GM21737 (cell line): ENCODE results near the gene TMEM135.
"Not testable (repeated sequence)": the region's sequence is repeated elsewhere in the genome, so short reads cannot be mapped to it uniquely, and the experiment has no call there.

Experiments
- ATAC-seq: cut with Tn5 transposase; IDR thresholded peaks from one replicate; pipeline ENCODE4 v1.9.1; 2021; ENCODE audit warnings: mild to moderate bottlenecking, moderate library complexity; ENCODE audit not compliant: unreplicated experiment

TMEM135 gene

GRCh38 chr11:87255589-87255988 is 217.9 kb downstream of the TMEM135 start:
- ATAC-seq, result no peak

- ATAC-seq, result no peak
These were observed 219.1 kb downstream of the TMEM135 start for GRCh38 chr11:87256694-87257340.

- ATAC-seq, result no peak
These were observed 220.6 kb downstream of the TMEM135 start for GRCh38 chr11:87258171-87258833.

GRCh38 chr11:87259736-87260135 is 222.0 kb downstream of the TMEM135 start:
- ATAC-seq, result no peak

- no peak for ATAC-seq
These were observed 223.1 kb downstream of the TMEM135 start for GRCh38 chr11:87260811-87261210.

GRCh38 chr11:87263264-87263838 is 225.6 kb downstream of the TMEM135 start:
- ATAC-seq, result no peak

- no peak for ATAC-seq
These were observed 226.2 kb downstream of the TMEM135 start for GRCh38 chr11:87263979-87264378.

GRCh38 chr11:87265132-87265531 is 227.4 kb downstream of the TMEM135 start:
- no peak for ATAC-seq

- ATAC-seq, result no peak
These were observed 228.2 kb downstream of the TMEM135 start for GRCh38 chr11:87265979-87266378.

- no peak for ATAC-seq
These were observed 229.0 kb downstream of the TMEM135 start for GRCh38 chr11:87266751-87267150.

- ATAC-seq, result not testable (repeated sequence)
These were observed 234.2 kb downstream of the TMEM135 start for GRCh38 chr11:87271951-87272350.

GRCh38 chr11:87275176-87275575 is 237.4 kb downstream of the TMEM135 start:
- no peak for ATAC-seq

GRCh38 chr11:87280143-87280542 is 242.4 kb downstream of the TMEM135 start:
- ATAC-seq, result no peak

- ATAC-seq, result no peak
These were observed 243.8 kb downstream of the TMEM135 start for GRCh38 chr11:87281496-87281895.

GRCh38 chr11:87284306-87284705 is 246.6 kb downstream of the TMEM135 start:
- ATAC-seq, result no peak

GRCh38 chr11:87285674-87286073 is 247.9 kb downstream of the TMEM135 start:
- not testable (repeated sequence) for ATAC-seq

GRCh38 chr11:87286338-87286737 is 248.6 kb downstream of the TMEM135 start:
- no peak for ATAC-seq

- no peak for ATAC-seq
These were observed 252.7 kb downstream of the TMEM135 start for GRCh38 chr11:87290304-87290922.

- ATAC-seq, result no peak
These were observed 254.9 kb downstream of the TMEM135 start for GRCh38 chr11:87292598-87292997.

GRCh38 chr11:87295237-87295636 is 257.5 kb downstream of the TMEM135 start:
- ATAC-seq, result no peak

GRCh38 chr11:87296627-87297026 is 258.9 kb downstream of the TMEM135 start:
- ATAC-seq, result no peak

- no peak for ATAC-seq
These were observed 260.4 kb downstream of the TMEM135 start for GRCh38 chr11:87298155-87298554.
